NCI-H2081 (cell line): Measurements from ENCODE around the gene FUOM.
"Not testable (repeated sequence)": the region's sequence is repeated elsewhere in the genome, so short reads cannot be mapped to it uniquely, and the experiment has no call there.

Experiments used
- DNase-seq, 2 experiments: peaks; one replicate each; lab custom pipeline; 2025; lab: John Stamatoyannopoulos, UW

FUOM gene

GRCh38 chr10:133329491-133330202 lies 28.2 kb downstream of the FUOM start:
- peak; percentile 67 to 69 for DNase-seq

GRCh38 chr10:133328358-133329343 lies 29.2 kb downstream of the FUOM start:
- DNase-seq = no peak

DNA sequence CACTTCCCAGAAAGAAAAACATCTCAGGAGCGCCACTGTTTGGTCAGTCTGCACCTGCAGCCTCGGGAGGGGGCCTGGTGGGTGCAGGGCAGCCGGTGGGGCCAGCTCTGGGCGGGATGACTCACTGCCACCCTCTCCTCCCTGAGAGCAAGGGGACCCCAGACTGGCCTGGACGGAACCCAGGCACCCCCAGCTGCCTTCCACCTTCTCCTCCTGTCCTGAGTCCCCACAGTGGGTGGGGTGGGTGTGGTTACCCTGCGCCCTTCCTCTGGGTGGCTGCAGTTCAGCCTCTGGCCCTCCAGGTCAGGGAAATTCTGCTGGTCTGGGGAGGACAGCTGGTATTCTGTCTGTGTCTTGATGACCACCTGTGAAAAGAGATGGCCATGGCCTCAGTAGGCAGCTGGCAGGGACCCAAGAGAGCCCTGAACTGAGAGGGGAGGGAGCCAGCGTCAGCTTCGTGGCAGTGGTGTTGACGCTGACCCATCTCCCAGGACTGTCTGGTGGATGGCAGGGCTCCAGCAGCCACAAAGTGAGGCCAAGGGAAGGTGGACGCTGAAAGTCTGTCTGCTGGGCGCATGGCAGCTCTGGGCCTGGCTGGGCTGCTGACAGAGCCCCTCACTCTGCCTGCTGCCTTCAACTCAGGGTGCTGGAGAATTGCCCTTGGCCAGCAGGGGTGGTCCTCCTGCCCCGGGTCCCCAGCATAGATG lies 30.0 kb downstream of the FUOM start:
- no peak for DNase-seq

- DNase-seq = no peak
These were observed 30.8 kb downstream of the FUOM start for GRCh38 chr10:133326745-133327650.

DNA sequence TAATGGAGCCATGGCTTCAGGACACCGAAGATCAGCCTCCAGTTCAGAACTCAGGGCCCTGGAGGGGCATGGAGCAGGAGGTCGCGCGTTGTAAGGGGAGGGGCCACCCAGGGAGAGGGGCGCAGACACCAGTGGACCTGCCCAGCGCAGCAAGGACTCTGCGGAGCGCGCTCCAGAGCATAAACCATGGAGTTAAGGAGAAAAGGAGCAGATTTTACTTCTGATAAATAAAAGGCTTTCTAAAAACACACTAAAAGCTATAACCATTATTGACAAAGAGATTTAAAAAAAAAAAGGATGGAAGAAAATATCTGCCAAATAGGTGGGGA lies 31.6 kb downstream of the FUOM start:
- no peak for DNase-seq

DNA sequence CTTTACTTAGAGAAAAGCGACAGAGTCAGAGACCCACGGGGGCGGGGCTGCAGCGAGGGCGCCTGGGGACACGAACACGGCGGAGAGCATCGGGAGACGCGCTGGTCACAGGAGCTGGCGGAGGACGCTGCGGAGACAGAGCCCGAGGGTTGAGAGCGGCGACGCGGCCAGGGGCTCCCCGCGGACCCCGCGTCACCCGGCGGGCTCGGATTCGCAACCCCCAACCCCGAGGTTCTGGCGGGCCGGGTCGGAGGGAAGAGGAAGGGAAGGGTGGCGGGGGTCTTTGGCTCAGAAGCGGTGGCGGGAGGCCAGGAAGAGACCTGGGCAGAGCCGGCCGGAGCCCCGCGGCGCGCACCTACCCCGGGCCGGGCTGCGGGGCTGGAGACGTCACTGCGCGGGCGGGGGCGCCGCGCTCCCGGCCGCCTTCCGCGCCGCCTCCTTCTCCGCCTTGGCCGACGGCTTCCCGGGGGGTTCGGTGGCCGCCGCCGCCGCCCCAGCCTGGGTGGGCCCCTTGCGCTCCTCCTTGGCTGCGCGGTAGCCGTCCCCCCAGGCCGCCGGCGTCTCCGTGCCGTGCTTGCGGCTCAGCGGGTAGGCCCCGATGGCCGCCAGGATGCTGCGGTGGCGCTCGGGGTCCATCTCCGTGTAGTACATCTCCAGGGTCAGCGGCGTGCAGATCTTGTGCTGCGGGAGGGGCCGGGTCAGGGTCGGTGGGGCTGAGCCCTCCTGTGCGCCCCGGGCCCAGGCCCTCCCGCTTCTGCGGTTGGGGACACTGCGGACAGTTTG lies 32.2 kb downstream of the FUOM start:
- DNase-seq = no peak

DNA sequence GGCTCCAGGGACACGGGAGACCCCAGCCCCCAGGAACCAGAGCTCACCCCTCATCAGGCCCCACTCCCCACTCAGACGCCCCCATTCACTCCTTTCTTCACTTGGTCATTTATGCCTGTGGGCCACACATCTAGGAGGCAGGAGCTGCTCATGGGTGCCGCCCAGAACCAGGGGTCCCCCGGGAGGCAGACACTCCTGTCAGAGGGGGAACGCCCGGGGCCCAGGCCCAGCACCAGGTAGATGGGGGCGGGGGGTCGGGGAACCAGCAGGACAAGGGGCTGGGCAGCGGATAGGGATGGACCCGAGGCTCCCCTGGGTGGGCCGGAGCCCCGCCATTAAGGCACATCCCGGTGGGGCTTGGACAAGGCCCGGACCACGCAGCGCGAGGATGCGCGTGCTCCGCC lies 33.0 kb downstream of the FUOM start:
- DNase-seq = no peak

- DNase-seq = peak in 1 of 2 experiments; percentile 13
These were observed 33.5 kb downstream of the FUOM start for GRCh38 chr10:133324198-133324792.

DNA sequence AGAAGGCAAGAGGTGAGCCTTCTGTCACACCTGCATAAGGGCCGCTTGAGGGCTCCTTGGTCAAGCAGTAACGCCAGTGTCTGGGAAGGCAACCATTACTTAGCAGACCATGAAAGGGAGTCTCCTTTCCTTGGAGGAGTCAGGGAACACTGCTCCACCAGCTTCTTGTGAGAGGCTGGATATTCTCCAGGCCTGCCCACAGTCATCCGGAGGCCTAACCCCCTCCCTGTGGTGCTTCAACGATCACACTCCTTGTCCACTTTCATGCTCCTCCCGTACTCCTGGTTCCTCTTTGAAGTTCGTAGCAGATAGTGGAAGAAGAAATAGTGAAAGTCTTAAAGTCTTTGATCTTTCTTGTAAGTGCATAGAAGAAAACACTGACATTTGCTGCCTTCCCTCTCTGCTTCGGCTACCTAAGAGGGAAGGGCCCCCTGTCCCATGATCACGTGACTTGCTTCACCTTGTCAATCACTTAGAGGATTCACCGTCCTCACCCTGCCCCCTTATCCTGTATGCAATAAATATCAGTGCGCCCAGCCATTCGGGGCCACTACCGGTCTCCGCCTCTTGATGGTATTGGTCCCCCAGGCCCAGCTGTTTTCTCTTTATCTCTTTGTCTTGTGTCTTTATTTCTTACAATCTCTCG lies 35.6 kb downstream of the FUOM start:
- not testable (repeated sequence) for DNase-seq

GRCh38 chr10:133320852-133321422 lies 36.9 kb downstream of the FUOM start:
- not testable (repeated sequence) for DNase-seq

DNA sequence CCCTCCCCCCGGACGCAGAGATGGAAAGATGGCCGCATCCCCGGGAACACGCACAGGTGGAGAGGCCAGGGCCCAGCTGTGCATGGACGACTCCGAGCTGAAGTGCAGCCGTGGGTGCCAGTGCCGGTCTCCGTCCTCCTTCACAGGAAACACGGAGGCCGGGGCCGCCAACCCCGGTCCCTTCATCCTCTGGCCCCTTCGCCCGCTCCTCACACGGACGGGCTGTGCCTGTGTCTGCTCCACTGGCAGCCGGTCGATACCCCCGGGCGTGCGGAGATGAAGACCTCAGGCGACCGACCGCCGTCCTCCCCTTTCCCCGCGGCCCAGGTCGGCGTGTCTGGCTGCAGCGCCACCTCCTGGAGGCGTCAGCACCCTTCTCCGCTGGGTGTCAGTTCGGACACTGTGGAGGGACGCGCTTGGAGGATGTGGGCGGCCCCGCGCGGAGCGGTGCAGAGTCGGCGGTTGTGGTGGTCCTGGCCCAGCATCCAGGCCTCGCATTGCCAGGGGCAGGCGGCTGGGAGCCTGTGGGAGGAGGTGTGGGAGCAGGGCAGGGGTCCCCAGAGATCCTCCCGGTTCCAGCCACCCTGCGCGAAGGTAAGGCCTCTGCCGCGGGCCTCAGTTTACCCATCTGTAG lies 39.2 kb downstream of the FUOM start:
- peak; percentile 28 to 41 for DNase-seq

- DNase-seq = no peak
These were observed 41.1 kb downstream of the FUOM start for GRCh38 chr10:133316732-133317131.

GRCh38 chr10:133316266-133316665 lies 41.6 kb downstream of the FUOM start:
- DNase-seq = no peak

DNA sequence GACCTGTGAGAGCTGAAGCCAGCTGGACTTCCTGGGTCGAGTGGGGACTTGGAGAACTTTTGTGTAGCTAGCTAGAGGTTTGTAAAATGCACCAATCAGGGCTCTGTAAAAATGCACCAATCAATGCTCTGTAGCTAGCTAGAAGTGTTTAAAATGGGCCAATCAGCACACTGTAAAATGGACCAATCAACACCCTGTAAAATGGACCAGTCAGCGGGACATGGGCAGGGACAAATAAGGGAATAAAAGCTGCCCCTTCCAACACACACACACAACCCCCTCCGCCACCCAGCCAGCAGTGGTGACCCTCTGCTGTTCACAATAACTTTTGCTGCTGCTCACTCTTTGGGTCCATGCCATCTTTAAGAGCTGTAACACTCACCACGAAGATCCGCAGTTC lies 42.0 kb downstream of the FUOM start:
- DNase-seq = no peak

DNA sequence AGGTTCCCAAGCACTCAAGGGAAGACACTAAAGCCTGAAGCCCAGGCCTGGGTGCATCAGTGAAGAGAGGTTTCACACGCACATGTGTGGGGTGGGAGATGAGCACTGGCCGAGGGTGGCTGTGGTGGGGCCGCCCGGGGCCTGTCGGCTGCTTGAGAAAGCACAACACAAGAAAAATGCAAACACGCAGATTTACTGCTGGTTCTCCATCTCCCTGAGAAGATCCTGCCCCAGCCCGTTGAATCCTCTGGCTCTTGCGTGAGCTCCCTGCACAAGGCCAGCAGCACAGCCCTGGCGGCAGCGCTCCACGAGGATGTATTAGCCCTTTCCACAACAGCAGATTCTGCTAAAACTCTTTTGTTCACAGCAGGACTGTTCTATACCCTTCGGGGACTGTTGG lies 42.9 kb downstream of the FUOM start:
- DNase-seq = no peak

DNA sequence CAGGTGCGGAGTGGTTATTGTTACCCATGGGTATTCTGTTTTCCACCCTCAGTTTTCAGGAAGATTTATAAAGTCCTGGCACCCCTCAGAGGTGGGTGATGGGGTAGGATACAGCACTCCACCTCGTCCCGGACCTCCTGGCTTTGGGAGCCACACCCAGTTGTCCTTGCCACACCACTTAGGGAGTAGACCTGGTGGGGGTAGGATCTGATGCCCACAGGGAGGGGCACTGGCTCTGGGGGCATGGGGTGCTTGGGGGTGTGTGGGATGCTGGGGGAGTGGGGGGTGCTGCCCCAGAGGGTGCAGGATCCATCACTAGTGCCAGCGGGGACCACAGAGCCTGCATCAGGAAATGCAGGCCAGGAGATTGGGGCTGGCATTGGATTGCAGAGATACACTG lies 44.6 kb downstream of the FUOM start:
- DNase-seq = no peak

DNA sequence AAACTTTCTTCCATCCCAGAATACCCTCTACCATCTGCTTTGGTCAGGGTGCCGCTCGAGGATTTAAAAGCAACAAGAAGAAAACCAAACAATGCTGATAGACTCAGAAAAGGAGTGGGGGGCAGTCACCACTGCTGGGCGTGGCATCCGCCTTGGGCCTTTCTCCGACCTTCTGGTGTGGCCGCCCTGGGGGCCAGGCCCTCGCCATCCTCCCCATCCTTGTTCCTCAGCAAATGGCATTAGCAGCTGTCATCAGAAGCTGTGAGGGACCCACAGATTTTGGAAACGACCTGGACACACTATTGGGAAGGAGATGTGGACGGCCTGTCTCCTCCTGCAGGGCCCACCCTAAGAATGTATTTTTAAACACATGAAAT lies 45.1 kb downstream of the FUOM start:
- no peak for DNase-seq

- DNase-seq = no peak
These were observed 45.6 kb downstream of the FUOM start for GRCh38 chr10:133312016-133312768.
